ENCODE results near the gene EFCC1.
A peak's percentile ranks its signal among the peaks of the same experiment; 100 is the strongest.

The EFCC1 gene

DNA sequence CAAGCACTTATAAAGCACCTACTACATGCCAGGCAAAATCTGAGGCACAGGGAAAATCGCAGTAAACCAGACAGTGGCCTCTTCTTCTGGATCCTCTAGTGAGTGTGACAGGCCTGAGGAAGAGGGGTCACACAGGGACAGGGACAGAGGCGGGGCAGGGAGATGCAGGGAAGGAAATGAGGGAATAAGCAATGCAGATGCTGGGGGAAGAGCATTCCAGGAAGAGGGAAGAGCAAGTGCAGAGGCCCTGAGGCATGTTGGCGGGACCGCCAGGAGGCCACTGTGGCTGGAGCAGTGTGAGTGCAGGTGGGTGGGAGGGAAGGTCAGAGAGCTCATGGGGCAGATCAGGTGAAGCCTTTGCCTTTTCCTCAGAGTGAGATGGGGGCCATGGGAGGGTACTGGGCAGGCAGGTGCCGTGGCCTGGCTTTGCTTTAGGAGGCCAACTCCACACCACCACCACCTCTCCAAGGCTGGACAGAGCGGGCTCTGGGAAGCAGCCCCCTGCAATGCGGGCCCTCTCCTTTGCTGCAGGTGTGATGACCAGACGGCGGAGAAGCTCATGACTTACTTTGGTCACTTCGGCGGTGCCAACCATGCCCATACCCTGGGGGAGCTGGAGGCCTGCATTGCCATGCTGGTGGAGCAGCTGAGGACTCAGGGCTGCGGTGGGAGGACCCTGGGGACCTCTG is 32.7 kb downstream of the EFCC1 start:
- no peak for DNase-seq

DNA sequence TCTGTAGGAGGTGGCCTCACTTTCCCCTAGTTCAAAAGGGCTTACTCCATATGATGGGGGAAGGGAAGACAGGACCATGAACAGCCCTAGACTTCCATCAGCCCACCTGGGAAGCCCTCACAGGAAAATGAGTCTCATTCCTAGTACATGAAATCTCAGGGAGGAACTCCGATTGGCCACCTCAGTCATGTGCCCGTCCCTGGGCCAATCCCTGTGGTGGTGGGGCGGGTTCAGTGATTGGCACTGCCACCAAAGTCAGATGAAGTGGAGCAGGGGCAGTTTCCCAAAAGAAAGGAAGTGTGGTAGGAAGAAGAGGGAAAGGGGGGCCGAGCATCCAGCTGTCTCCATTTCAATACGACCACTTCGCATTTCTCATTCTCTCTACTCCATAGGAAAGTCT is 33.5 kb downstream of the EFCC1 start:
- peak; percentile 32 for DNase-seq

DNA sequence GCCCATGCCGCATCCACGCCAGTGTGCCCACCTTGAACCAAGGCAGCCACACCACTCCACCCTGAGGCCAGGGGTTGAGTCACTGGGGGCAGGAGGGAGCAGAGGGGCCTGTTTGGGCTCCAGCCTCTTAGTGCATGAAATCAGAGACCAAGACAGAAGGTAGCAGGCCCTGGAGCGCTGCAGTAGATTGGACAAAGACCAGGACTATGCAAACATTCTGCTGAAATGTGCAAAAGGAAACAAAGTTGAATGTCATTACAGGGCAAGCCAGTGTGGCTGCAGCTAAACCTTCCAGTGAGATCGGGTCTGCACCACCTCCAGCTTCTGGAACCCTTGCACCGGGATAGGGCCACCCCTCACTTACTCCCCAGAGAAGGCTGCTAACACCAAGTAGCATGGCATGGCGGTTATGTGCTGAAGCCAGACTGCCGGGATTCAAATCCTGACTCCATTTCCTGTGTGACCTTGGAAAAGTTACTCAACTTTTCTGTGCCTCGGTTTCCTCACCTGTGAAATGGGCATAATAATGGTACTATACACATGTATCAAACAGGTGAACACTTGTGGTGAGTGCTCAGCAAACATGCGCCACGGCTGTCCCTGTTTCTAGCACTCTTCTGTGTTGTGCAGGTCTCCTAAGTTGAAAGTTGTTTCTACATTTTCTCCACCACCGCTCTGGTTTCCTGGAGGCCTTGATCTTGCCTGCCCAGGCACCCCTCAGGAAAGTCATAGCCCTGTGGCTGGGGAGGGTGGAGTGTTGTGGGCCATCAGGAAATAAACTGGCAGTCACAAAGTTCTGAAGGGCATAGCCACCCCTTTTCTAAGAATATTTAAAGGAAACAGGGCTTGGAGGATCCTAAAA is 34.5 kb downstream of the EFCC1 start:
- no peak for DNase-seq

DNA sequence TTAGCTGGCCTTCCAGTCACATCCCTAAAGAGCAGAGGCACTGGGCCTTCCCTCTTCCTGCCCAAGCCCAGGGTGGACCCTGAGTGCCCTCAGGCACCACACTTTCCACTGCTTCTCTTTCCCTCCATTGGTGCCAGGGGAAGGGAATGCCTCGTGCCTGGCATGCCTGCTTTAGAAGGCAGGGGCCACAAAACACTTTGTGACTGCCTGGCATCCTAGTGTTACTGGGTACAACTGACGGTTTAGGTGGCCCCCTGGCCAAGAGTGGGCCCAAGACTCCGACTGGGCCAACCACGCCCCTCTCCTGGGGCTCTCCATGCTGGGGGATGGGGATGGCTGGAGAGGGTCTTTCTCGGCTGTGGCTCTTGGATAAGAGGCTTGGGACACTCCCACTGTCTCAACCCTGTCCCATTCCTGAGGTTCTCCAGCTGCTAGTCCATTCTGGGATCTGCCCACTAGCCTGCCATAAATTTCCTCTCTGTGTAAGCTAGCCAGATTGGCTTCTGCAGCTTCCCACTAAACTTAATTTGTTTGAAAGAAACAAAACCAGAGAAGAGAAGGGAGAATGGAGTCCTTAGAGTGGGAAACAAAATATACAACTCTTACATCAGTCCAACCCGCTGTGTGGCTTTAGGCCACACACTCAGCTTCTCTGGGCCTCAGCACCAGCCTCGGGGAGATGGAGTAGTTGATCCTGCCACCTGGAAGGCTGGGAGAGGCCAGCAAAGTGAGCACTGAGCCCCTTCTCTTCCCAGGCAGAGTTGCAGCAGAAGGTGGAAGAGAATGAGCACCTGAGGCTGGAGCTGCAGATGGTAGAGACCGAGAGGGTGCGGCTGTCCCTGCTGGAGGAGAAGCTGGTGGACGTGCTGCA is 35.4 kb downstream of the EFCC1 start:
- no peak for DNase-seq

DNA sequence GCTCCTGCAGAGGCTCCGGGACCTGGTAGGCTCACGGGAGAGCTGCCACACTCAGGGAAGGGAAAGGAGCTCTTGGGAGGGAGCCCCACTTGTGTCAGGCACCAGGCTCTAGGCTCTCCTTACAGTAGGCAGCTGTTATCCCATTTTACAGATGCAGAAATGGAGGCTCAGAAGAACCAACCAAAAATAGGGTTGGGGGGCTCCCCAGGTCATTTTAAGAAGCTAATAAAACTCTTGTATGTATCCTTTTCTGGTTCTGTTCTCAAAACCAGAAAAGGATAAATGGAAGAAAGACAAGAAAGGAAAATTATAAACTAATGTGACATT is 36.0 kb downstream of the EFCC1 start:
- DNase-seq, result no peak

DNA sequence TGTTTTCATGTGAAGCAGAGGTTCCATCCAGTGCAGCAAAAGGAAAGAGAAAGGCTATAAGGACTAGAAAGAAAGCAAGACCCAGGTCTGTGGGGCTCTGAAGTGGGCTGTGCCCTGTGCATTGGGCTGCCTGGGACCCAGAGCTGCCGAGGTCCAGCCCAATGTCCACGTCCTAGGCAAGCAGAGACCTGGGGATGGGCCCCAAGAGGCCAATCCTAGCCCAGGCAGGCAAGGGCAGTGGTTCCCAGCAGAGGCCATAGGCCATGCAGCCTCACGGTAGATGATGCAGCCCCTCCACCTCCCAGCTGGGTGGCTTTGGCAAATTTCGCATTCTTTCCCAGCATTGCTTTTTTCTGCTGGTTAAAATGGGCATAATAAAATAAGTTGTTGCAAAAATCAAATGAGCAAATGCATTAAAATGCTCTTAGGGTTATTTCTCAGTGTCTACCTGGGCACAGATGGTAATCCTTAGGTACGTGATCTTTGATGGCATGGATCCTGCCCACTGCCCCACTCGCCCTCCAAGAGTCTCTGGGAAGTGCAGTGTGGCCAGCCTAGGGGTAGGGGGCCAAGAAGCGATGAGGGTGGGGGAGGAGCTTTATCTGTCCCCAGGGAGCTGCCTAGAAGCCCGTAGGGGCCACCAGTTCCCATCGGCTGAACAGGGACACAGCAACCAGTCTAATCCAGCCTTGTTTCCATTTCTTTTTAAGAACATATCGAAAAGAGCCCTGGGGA is 37.2 kb downstream of the EFCC1 start:
- DNase-seq, result no peak

DNA sequence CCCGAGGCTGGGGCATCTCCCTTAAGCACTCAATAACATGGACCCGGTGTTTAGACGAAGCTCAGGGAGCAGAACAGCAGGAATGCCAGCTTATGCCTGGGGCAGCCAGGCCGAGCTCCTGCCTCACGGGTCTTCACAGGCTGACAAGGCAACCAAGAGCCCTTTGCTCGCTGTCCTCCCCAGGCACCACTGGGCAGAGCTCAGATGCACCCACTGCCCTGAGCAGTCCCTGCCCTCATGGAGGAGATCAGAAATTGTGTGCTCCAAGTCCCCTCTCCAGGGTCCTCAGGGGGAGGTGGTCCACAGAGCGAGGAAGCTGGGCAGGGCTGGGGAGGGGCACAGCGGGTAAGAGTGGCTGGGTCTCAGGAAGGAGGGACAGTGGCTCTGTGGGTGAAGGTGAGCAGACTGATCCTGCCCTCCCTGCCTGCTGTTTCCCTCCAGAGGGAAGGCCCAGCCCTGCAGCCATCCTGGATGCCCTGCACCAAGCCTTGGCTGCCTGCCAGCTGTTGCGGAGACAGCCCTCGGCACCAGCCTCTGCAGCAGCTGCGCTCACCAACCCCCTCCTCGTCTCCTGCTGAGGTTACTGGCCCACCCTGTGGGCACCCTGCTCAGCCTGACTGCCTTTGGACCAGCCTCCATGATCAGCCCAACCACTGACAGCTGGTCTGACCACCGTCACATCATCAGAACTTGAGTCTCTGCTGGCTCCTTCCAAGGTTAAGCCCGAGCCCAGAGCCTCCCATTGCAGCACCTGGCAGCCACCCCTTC is 38.4 kb downstream of the EFCC1 start:
- DNase-seq, result no peak

DNA sequence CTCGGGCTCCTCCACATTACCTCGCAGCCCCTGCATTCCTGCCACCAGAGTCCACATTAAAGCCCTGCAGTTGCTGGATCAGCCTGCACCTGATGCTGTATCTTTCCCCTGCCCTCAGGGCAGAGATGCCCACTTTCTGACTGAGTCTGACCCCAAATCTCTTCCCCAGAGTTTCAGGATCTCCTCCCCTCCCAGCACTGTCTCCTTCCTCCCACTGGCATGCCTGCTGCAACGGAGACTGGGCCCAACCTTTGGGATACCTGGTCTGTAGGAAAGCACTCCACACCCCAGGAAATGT is 38.9 kb downstream of the EFCC1 start:
- DNase-seq, result no peak

DNA sequence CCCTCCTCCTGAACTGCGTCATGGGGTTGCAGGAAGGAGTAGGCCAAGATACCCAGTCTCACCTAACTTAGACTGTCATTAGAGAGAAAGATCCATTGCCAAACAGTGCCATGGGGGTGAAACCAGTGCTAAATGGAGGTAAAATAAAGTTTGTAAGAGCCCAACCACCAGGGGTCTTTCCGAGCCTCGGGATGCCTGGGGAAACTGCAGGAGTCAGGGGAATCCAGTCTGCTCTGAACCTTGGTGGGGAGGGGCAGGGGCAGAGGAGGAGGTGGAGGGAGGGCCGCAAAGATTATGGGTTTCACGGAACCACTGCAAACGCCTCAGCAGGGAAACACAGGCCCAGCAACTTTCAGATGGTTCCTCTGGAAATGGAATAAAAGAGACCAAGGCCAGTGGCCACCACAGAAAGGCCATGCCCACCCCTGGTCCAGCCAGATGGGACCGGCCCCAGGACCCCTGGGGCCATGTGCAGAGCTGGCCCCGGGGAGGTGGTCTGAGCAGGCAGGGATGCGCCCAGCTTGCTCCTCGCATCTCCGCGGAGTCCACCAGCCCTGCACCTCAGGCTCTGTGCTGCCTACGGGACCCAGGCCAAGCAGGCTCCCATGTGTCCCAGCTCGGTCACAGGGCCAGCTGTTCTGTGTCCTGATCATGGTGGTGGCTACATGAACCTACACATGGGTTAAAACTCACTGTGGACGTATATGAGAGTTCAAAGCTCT is 39.6 kb downstream of the EFCC1 start:
- no peak for DNase-seq

DNA sequence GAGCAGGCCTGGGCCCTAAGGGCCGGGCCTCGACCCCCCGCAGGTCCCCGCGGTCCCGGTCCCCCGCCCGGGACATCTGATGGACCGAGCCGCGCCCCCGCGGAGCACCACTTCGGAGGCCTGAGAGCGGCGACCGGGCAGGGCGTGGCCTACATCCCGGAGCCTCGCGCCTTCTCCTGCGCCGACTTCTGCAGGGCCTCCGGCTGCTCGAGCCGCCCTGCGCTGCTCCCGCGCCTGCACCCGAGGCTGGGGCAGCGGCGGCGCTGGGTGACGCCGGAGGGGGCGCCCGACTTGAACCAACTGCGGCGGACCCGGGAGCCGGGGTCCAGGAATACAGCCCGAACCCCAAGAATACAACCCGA is 44.6 kb downstream of the EFCC1 start:
- peak; percentile 61 for DNase-seq

DNA sequence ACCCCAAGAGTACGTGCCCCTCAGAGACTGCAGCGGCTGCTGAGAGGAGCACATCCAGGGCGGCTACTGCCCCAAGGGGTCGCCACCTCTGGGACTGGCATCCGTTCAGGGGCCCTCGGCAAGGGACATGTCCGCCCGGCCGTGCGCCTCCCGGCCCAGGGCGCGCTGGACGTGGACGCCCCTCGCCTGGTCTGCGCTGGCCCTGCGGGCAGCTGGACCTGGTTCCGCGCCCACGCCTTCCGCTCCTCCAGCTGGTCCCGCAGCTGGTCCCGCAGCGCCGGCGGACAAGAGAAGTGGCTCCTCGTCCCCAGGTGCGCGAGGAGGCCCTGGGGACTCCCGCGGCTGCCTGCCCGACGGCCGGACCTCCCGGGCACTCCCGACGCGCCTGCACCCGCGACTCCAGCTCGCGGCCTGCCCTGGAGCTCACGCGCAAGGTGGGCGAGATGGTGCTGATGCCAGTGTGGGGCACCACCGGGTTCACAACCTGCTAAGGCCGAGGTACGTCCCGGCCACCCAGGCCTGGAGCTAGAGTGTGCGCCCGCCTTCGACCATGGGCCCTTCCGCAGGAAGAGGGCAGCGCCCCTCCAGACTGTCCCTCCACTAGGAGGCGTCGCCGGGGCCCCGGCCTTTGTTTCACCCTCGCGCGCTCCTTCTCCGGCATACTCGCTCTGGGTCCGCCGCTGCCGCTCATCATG is 45.1 kb downstream of the EFCC1 start:
- no peak for DNase-seq

DNA sequence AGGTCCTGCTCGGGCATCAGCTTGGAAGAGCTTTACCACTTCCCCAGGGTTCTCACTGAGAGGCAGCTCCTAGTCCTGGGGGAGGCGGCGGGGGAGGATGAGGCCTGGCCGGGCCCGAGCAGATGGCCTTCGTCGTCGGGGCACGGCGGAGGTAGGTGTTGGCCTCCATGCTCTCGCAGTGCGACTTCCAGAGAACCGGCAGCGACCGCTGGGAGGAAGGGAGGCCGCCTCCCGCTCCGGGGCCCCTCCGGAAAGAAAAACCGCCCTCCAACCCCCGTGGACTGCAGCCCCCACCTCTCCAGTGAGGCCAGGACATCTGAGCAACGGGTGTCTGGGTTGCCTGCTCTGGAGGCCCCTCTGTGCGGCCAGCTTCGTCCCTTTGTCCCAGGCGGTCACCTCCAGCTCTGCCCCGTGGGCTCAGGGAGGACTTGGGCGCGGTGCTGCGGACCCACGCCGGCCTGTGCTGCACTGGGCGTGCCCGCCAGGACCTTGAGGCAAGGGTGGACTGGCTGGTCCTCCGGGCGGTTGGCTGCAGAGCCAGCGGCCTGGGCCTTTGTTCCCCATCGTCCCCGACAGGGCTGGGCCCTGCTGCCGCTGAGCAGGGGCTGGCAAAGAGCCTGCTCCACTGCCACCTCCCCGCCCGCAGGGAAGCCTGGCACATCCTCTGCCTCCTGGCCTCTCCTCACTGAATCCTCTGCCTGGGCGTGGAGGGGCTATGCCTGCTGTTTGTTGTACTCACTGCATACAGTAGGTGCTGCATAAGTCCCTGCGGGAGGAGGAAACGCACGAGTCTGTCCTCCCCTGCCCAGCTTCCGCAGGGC is 45.8 kb downstream of the EFCC1 start:
- DNase-seq, result no peak

DNA sequence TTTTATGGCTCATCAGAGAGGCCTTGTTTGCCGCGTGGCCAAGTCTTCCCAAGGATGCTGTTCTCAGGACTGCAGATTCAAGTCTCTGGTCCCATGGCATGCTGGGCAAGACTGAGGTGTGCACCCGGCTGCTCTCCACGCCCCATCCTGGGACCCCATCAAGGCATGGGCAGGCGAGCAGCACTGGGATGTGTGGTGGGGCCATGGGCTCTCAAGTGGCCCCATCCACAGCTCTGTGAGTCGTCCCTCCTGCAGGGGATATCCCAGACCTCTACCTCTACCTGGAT is 46.4 kb downstream of the EFCC1 start:
- no peak for DNase-seq

DNA sequence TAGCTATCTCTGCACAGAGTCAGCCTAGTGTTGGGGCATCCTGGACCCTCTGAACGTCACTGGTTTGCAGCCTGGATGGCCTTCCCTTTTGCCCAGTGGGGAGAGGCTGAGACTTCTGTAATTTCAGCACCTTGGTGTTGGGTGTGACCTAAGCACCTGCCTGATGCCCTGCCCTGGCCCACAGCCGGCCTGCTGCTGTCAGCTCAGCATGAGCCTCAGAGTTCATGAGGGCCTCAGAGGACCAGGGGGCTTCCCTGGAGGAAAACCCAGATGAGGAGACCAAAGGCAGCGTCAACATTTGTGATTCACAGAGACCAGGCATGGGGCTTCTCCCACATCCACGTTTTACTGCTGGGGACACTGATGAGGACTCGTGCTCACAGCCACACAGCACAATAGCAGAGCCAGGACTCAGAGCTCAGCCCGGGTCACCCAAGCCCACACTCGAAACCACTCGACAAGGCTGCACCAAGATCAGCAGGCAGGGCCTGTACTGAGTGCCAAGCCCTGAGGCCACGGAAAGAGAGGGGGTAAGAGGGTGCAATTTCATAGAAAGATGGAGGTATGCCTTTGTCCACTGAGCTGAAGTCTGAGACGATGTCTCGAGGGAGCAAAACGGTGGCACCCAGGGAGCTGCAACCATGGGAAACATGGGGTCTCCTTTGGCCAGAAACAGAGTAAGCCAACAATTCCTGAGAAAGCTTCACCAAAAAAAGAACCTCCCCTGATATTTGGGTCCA is 49.6 kb downstream of the EFCC1 start:
- DNase-seq, result no peak

DNA sequence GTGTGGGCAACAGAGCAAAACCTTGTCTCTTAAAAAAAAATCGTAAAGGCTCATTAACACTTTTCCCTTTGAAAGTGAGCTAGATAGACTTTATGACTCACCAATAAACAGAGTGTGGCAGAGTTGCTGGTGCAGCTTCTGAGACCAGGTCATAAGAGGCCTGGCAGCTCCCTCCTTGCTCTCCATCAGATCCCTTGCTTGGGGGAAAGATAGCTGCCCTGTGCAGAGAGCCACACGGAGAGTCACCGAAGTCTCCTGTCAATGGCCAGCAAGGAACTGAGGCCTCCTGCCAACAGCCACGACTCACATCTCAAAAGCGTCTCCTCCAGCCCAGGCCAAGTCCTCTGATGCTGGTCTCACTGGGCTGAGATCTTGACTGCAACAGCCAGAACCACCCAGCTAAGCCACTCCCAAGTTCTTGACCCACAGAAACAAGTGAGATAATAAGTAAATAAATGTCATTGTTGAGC is 50.8 kb downstream of the EFCC1 start:
- no peak for DNase-seq

DNA sequence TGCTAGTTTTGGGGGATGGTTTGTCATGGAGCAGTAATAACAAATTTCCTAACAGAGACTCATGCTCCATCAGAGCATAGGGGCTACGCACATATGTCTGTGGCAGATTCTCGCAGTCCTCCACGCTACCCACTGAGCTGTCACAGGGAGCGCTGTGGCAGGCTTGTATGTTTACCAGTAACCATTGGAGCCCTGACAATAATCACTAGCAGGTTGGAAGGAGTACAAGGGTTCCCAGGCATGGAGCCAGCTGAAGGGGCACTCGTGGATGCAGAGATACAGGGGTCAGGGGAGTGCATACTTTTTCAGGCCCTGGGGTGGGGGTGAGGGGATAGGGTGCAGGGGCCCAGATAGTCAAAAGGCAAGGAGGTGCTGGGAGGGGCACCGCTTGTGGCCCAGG is 51.6 kb downstream of the EFCC1 start:
- DNase-seq, result no peak

DNA sequence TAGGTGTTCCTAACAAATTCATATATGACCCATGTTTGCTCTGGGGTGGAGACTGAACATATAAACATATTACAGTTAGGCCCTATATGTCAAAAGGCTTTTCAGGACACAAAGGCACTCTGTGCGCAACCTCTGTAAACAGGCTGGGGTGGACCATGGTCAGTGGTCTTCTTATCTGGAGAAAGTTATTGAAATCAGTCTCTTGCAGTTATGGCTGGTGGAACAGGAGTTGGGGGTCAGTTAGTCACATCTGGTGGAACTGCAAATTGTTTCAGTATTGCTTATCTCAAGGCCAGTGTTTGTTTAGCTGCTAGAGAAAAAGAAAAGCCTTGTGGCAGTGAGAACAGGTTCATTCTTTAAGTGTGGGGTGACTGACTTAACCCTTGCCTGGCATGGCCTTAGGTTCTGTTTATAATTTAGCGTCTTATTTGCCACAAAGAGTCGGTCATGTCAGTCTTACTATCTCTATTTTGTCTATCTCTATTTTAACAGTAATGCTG is 53.6 kb downstream of the EFCC1 start:
- no peak for DNase-seq

DNA sequence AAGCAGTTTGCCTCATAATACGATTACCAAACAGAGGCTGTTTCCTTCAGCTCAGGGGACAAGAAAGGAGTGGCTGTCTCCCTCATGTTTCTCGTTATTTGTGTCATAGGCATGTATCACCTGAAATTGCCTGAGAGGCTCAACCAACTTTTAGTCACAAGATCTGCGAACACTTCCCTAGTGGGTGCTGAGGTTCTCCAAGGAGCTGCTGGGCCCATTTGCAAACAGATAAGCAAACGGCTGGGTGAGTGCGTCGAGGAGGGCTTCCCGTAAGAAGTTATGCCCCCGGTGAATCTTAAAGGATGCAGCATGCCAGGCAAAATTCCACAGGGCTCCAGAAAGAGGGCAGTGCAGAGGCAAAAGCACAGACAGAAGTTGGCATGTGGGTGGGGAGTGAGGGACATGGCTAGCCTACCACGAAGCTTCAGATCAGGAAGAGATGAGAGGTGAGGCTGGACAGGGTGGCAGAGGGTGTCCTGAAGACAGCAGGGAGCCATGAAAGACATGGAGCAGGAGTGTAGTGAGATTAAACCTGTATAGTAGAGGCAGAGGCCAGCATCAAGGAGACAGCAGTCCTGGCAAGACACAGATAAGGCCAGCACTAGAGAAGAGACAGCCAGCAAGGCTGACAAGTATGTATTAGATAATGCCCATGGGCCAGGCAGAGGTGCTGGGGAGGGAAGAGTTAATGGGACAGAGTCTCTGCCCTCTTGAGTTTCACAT is 55.5 kb downstream of the EFCC1 start:
- no peak for DNase-seq

DNA sequence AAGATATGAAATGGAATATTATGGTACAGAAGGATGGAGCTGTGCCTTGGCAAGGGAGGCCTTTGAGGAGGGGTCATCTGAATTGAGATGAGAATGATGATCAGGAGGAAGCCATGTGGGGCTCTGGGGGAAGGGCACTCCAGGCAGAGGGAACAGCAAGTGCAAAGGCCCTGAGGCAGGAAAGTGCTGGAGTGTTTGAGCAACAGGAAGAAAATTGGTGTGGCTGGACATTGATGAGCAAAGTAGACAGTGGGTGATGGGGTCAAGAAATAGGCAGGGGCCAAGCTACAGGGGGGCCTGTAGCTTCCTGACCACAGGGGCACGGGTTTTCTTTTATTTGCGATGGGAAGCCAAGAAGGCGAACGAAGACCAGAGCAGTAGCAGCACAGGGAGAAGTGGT is 56.1 kb downstream of the EFCC1 start:
- DNase-seq, result no peak
